K562 (cell line): Measurements from ENCODE around the gene HPCAL1.

Source experiments
- CEBPG ChIP-seq, 3 experiments: fragments of 200-800 bp in 1 of 3; sonication (Bioruptor generic) in 1 of 3; sonication (generic) in 1 of 3; formaldehyde crosslinking in 1 of 3; IDR thresholded peaks in 2 of 3; conservative IDR thresholded peaks in 1 of 3; 2 replicates each; pipeline versions ENCODE4 v1.6.1 to v1.8.0; 2016 to 2022; ENCODE audit warnings: missing compliant biosample characterization in 2 of 3, missing genetic modification characterization in 2 of 3, mild to moderate bottlenecking in 1 of 3, missing genetic modification reagents in 1 of 3
- E2F5 ChIP-seq: sonication (generic); formaldehyde crosslinking; IDR thresholded peaks from 2 replicates; pipeline ENCODE4 v1.8.0; 2022; ENCODE audit warnings: mild to moderate bottlenecking, missing genetic modification reagents
- ELK1 ChIP-seq: sonication (generic); formaldehyde crosslinking; IDR thresholded peaks from 2 replicates; pipeline ENCODE4 v1.8.1; 2022; ENCODE audit warnings: missing genetic modification reagents
- ERF ChIP-seq: fragments of 450-650 bp; formaldehyde crosslinking; IDR thresholded peaks from 2 replicates; pipeline ENCODE4 v1.4.0; 2020; ENCODE audit warnings: mild to moderate bottlenecking, mixed read lengths
- NRF1 ChIP-seq, 2 experiments: fragments of 450-650 bp; IDR thresholded peaks in 1 of 2; conservative IDR thresholded peaks in 1 of 2; 2 replicates each; pipeline ENCODE4 v1.6.1; 2014; ENCODE audit warnings: mild to moderate bottlenecking in 2 of 2
- PHB2 ChIP-seq: fragments of 450-650 bp; IDR thresholded peaks from 2 replicates; pipeline ENCODE4 v1.6.1; 2017; ENCODE audit warnings: low read depth
- RBM22 ChIP-seq: fragments of 200-400 bp; formaldehyde crosslinking; IDR thresholded peaks from 2 replicates; pipeline ENCODE4 v1.6.1; 2018; ENCODE audit warnings: low read length, low read depth; ENCODE audit not compliant: poor library complexity, severe bottlenecking
- SMARCC2 ChIP-seq: fragments of 450-650 bp; IDR thresholded peaks from 2 replicates; pipeline ENCODE4 v1.6.1; 2017; ENCODE audit warnings: antibody characterized with exemption, moderate library complexity, mild to moderate bottlenecking, low read depth
- YY1 ChIP-seq, 3 experiments: IDR thresholded peaks; 2 replicates each; pipeline ENCODE4 v1.6.1; 2011; ENCODE audit warnings: low read length in 2 of 3, mild to moderate bottlenecking in 2 of 3, moderate library complexity in 2 of 3, borderline replicate concordance in 1 of 3, control low read depth in 1 of 3, low read depth in 1 of 3; ENCODE audit not compliant: insufficient read depth in 3 of 3, insufficient replicate concordance in 2 of 3, control insufficient read depth in 1 of 3, insufficient read length in 1 of 3; ENCODE audit errors: extremely low read depth in 1 of 3
- TF ChIP-seq, protein P1 (sequence below): sonication (generic); formaldehyde crosslinking; IDR thresholded peaks from 2 replicates; pipeline ENCODE4 v1.9.0; 2022; ENCODE audit warnings: mild to moderate bottlenecking, missing genetic modification reagents
- TF ChIP-seq, protein P2 (sequence below), 3 experiments: IDR thresholded peaks in 2 of 3; conservative IDR thresholded peaks in 1 of 3; 2 replicates each; pipeline ENCODE4 v1.5.1; 2011 to 2012; ENCODE audit warnings: low read length in 3 of 3, mild to moderate bottlenecking in 3 of 3, control low read depth in 2 of 3, improper control_type of control experiment in 1 of 3, inconsistent platforms in 1 of 3, low read depth in 1 of 3, mixed read lengths in 1 of 3, moderate library complexity in 1 of 3; ENCODE audit not compliant: insufficient read depth in 2 of 3

DNA sequence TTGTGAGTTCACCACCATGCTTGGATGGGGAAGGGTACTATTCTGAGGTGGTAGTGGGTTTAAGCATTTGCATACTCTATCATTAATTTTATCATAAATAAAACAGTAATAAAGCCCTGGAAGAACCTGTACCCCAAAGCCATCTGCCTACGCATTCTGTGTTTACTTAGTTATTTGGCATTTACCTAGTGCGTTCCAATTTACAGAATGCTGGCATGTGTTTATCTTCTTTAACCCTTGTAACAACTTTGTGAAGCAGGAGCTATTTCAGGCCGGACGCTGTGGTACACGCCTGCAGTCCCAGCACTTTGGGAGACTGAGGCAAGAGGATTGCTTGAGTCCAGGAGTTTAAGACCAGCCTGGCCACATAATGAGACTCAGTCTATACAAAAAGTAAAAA lies 163.2 kb downstream of the HPCAL1 start:
- TF ChIP-seq, protein P1, sequence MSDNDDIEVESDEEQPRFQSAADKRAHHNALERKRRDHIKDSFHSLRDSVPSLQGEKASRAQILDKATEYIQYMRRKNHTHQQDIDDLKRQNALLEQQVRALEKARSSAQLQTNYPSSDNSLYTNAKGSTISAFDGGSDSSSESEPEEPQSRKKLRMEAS (CRISPR knock-in tag) = no peak
- TF ChIP-seq CEBPG (CRISPR knock-in tag; IDR thresholded peaks at IDR 0.05) = no peak
- no peak for TF ChIP-seq CEBPG (tag; conservative IDR thresholded peaks at IDR 0.05 in 1 of 2, IDR thresholded peaks at IDR 0.05 in 1 of 2)
- no peak for TF ChIP-seq PHB2
- TF ChIP-seq SMARCC2 = no peak
- TF ChIP-seq NRF1 (conservative IDR thresholded peaks at IDR 0.05 in 1 of 2, IDR thresholded peaks at IDR 0.05 in 1 of 2) = no peak
- no peak for TF ChIP-seq E2F5 (CRISPR knock-in tag)
- TF ChIP-seq, protein P2, sequence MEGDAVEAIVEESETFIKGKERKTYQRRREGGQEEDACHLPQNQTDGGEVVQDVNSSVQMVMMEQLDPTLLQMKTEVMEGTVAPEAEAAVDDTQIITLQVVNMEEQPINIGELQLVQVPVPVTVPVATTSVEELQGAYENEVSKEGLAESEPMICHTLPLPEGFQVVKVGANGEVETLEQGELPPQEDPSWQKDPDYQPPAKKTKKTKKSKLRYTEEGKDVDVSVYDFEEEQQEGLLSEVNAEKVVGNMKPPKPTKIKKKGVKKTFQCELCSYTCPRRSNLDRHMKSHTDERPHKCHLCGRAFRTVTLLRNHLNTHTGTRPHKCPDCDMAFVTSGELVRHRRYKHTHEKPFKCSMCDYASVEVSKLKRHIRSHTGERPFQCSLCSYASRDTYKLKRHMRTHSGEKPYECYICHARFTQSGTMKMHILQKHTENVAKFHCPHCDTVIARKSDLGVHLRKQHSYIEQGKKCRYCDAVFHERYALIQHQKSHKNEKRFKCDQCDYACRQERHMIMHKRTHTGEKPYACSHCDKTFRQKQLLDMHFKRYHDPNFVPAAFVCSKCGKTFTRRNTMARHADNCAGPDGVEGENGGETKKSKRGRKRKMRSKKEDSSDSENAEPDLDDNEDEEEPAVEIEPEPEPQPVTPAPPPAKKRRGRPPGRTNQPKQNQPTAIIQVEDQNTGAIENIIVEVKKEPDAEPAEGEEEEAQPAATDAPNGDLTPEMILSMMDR (IDR thresholded peaks at IDR 0.05 in 2 of 3, conservative IDR thresholded peaks at IDR 0.05 in 1 of 3; ENCODE audit: insufficient read depth in 2 of 3, low read depth in 1 of 3, low read length in 3 of 3) = no peak
- TF ChIP-seq YY1 (IDR thresholded peaks at IDR 0.05; ENCODE audit: borderline replicate concordance in 1 of 3, control insufficient read depth in 1 of 3, extremely low read depth in 1 of 3, insufficient read depth in 3 of 3, insufficient read length in 1 of 3, insufficient replicate concordance in 2 of 3, low read depth in 1 of 3, low read length in 2 of 3) = no peak
- no peak for TF ChIP-seq ELK1 (CRISPR knock-in tag)
- no peak for TF ChIP-seq ERF (CRISPR knock-in tag)
- no peak for TF ChIP-seq RBM22
